Left lung (tissue), 10 donors: ENCODE results near the gene LRRC28. TPM values are rescaled to one million over a fixed set of nuclear protein-coding genes. Genes with fewer than 3 reads are reported as not detected.
A peak's percentile ranks its signal among the peaks of the same experiment; 100 is the strongest.

Experiments
- ATAC-seq: fragments of 200-7000 bp; cut with Tn5 transposase; one replicate; pipeline ENCODE4 v1.9.1; 2020; ENCODE audit warnings: moderate library complexity
- DNase-seq, 4 donors: peaks; one replicate each; pipeline ENCODE4 v3.0.0-alpha.2; 2013 to 2020
- H3K27ac ChIP-seq, 2 donors: fragments of 200-600 bp; sonication (generic) in 1 of 2; one replicate each; pipeline versions ENCODE4 v1.5.0 to v1.8.0; 2020 to 2021
- H3K27me3 ChIP-seq, 2 donors: fragments of 200-600 bp; sonication (generic) in 1 of 2; one replicate each; pipeline versions ENCODE4 v1.5.0 to v1.8.0; 2020 to 2021
- H3K36me3 ChIP-seq, 2 donors: fragments of 200-600 bp; sonication (generic) in 1 of 2; one replicate each; pipeline versions ENCODE4 v1.5.0 to v1.8.0; 2020 to 2021
- H3K4me1 ChIP-seq, 2 donors: fragments of 200-600 bp; one replicate each; pipeline ENCODE4 v1.8.0; 2021
- H3K4me3 ChIP-seq, 2 donors: fragments of 200-600 bp; sonication (generic) in 1 of 2; one replicate each; pipeline versions ENCODE4 v1.5.0 to v1.8.0; 2020 to 2021; ENCODE audit warnings: mild to moderate bottlenecking in 1 of 2
- H3K9me3 ChIP-seq, 2 donors: fragments of 200-600 bp; sonication (generic) in 1 of 2; one replicate each; pipeline versions ENCODE4 v1.5.0 to v1.8.0; 2020 to 2021
- intact Hi-C, 2 donors: fragments of 100-400 bp; cut with DNase I; formaldehyde crosslinking; loops; one replicate each; pipeline versions ENCODE4 v1.11.2 to v1.14.2; 2022
- polyA plus RNA-seq, 6 donors: library from polyadenylated mRNA; unstranded; fragments of 120-200 nt; gene quantifications; one replicate each; pipeline ENCODE4 v1.2.1, GENCODE V29; 2013; ENCODE audit not compliant: insufficient read length in 6 of 6
- total RNA-seq, 2 donors: library from RNA; stranded (reverse); fragmentation: NEBNext Ultra II Directional; extraction: Animal tissue kit (Norgen Biotek cat#: 25700); gene quantifications; one replicate each; pipeline ENCODE4 v1.2.1, GENCODE V29; 2021
- TF ChIP-seq, protein P1 (sequence below), 2 donors: fragments of 200-600 bp; sonication (generic) in 1 of 2; IDR thresholded peaks; one replicate each; pipeline versions ENCODE4 v1.5.0 to v1.8.0; 2021; ENCODE audit warnings: antibody characterized with exemption in 2 of 2
- donor health status: DM: no; HTN: yes; CAD: no.
- donor health status: DM: no; HTN: no; CAD: no.

LRRC28 gene
- total and polyA plus RNA-seq, 8 donors: 14.9 to 29.7 (median 25.0) TPM

DNA sequence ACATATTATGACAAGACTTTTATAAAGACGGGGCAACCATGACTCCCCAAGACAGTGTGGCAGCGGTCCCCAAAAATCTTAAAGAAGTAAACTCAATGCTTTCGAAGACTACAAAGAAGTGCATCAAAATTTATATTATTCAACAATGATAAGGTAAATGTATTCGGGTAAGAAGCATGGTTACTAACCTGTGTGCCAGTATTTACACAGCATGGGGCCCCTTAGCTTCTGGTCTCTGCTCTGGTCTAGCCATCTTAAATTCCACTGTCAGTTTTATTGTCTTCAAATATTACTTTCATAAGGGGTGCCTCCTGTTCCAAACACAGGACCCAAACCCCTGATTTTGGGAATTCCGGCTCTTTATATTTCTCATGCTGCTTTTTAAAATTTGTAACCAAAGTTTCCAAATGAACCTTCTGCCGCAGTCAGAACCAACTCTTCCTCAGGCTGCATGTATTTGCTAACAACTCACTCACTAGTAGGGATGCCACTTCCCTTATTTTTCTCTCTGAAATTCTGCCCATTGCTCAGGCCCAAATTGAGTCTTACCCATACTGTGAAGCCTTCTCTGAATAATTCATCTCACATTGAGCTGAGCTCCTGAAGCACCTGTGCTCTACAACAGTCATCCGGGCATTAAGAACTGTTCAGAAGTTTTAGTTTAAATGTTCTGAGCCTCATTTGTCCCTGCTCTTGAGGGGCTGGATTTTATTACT is 3.1 kb upstream of the LRRC28 start:
- TF ChIP-seq, protein P1, sequence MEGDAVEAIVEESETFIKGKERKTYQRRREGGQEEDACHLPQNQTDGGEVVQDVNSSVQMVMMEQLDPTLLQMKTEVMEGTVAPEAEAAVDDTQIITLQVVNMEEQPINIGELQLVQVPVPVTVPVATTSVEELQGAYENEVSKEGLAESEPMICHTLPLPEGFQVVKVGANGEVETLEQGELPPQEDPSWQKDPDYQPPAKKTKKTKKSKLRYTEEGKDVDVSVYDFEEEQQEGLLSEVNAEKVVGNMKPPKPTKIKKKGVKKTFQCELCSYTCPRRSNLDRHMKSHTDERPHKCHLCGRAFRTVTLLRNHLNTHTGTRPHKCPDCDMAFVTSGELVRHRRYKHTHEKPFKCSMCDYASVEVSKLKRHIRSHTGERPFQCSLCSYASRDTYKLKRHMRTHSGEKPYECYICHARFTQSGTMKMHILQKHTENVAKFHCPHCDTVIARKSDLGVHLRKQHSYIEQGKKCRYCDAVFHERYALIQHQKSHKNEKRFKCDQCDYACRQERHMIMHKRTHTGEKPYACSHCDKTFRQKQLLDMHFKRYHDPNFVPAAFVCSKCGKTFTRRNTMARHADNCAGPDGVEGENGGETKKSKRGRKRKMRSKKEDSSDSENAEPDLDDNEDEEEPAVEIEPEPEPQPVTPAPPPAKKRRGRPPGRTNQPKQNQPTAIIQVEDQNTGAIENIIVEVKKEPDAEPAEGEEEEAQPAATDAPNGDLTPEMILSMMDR (IDR thresholded peaks at IDR 0.05): no peak
- Histone ChIP-seq H3K9me3 (no peaks in the 10 kb centered on the region), H3K4me3 (peak overlapping the region; percentile 50 to 74), H3K27ac (no peak overlapping the region), H3K4me1 (peaks cover 12 to 28% of the 10 kb centered on the region in 2 donors), H3K36me3 (no peaks in the 10 kb centered on the region), H3K27me3 (no peaks in the 10 kb centered on the region)
- intact Hi-C loops: no loop called here
- ATAC-seq: no peak
- no peak for DNase-seq

DNA sequence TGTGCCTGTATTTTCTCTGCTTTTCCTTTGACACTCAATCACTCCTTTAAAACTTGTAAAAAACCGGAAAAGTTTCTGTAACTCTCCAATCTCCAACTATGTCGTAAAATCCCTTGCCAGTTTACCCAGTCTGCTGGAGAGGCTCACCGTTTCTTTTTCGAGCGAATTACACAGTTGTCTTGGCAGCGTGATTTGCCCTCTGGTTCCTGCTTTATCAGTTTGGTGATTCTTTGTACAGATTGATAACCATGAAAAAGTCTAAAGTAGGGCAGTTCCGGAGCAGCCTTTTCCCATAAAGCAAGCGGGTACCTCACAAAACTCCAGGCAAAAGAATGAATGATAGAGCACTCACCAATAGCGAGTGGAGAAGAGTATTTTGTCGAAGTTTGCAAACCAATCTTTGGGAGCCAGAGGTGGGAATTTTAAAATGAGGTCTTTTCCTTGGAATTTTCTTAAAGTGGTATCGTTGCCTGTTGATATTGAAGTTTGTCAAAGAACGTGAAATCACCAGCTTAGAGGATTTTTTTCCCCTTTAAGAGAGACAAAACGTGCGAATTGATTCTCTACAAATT is 1.9 kb upstream of the LRRC28 start, which contains the start of gene TTC23:
TTC23 (minus strand) TSS at position 312 of the 572 bp plus-strand sequence. CDS start 20,869 bp downstream, outside the sequence.
- peak in 2 of 4 donors; percentile 79 to 87 for DNase-seq
- H3K27ac ChIP-seq: peak within 1 kb of the TSS; percentile 87 to 90
- intact Hi-C loops: no loop called here
- peaks cover 12 to 34% of the 10 kb centered on the region in 2 donors for H3K4me1 ChIP-seq
- ATAC-seq: peak; percentile 54
- TF ChIP-seq, protein P1 (IDR thresholded peaks at IDR 0.05): no peak
- peak within 1 kb of the TSS; percentile 50 to 74 for H3K4me3 ChIP-seq
- H3K9me3 ChIP-seq: no peaks in the 10 kb centered on the region
- H3K36me3 ChIP-seq: no peaks in the 10 kb centered on the region
- H3K27me3 ChIP-seq: no peaks in the 10 kb centered on the region

DNA sequence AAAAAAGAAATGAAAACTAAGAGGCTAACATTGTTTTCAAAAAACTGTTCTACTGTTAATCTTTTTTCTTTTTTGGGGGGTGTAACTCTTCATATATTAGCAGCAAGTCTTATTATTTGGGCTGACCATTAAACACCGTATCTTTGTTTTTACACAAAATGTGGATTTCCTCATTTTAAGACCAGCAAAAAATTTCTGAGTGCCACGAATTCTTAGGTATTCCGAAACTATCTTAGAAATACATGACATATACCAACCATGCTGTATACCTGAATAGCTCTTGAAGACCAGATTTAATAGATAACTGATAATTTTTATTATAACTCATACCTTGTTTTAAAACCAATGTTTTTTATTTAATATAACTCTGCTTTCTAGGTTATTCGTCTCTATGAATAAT is 1.3 kb upstream of the LRRC28 start:
- intact Hi-C loops: no loop called here

DNA sequence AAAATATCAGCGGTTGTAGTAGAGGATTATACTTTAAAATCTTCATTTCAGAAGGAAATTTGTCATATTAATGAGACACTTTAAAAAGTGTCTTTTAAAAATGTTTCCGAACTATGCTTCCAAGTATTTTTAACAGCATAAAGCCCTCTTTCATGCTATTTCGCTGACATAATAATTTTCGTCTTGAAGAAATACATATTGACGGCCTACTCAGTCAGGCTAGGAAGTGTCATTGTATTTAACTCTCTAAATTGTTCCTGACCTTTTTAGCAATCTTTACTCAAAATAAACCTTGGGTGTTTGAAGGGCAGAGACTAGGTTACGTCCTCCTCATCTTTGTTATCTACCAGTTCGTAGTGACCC is 806 bp upstream of the LRRC28 start:
- TF ChIP-seq, protein P1 (IDR thresholded peaks at IDR 0.05): no peak
- no peak for DNase-seq
- no peaks in the 10 kb centered on the region for H3K36me3 ChIP-seq
- H3K4me1 ChIP-seq: peaks cover 12 to 34% of the 10 kb centered on the region in 2 donors
- no peak for ATAC-seq
- H3K27me3 ChIP-seq: no peaks in the 10 kb centered on the region
- peak overlapping the region; percentile 40 to 74 for H3K4me3 ChIP-seq
- intact Hi-C loops: no loop called here
- H3K27ac ChIP-seq: peak overlapping the region; percentile 87 to 90
- H3K9me3 ChIP-seq: no peaks in the 10 kb centered on the region

More for the DNA sequence above, 1.3 kb upstream of the LRRC28 start:
- Histone ChIP-seq H3K4me3 (peak overlapping the region; percentile 50 to 74), H3K4me1 (peaks cover 12 to 34% of the 10 kb centered on the region in 2 donors), H3K27ac (peak overlapping the region; percentile 87 to 90), H3K9me3 (no peaks in the 10 kb centered on the region), H3K27me3 (no peaks in the 10 kb centered on the region), H3K36me3 (no peaks in the 10 kb centered on the region)
- DNase-seq (no peak), ATAC-seq (no peak)
- TF ChIP-seq, protein P1 (IDR thresholded peaks at IDR 0.05): no peak

DNA sequence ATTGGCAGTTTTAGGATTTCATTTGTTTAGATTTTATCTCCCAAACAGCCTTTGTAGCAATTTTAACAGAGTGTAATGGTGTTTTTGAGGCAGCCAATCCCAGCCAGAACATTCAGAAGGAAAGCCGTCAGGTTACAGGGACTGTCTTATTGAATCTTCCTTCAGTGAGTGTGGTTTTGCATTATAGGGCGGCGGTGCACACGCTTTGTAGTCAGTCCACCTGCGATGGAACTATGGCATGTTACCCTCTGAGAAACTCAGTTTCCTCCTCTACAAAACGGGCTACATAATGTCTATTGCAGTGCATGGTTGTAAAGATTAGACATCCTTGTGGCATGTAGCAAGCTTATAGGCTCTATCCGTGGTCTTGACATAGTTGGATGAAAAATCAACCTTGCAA is 1.0 kb downstream of the LRRC28 start:
- TF ChIP-seq, protein P1 (IDR thresholded peaks at IDR 0.05): no peak
- Histone ChIP-seq H3K4me3 (no peak overlapping the region), H3K4me1 (peaks cover 12 to 29% of the 10 kb centered on the region in 2 donors), H3K9me3 (no peaks in the 10 kb centered on the region), H3K27me3 (no peaks in the 10 kb centered on the region), H3K36me3 (no peaks in the 10 kb centered on the region), H3K27ac (no peak overlapping the region)
- intact Hi-C loops: no loop called here
- ATAC-seq (no peak), DNase-seq (no peak)
